OCI-LY1 (cell line): ENCODE results near the gene PRKCA.

Experiments
- H2AFZ ChIP-seq: fragments of 200-600 bp; sonication (generic), shearing (Covaris generic); 2 replicates; pipeline ENCODE4 v1.6.0; 2014; ENCODE audit warnings: antibody characterized with exemption, mild to moderate bottlenecking, low read length
- H3F3A ChIP-seq: fragments of 200-600 bp; sonication (generic), shearing (Covaris generic); 2 replicates; pipeline ENCODE4 v1.6.0; 2014; ENCODE audit warnings: mild to moderate bottlenecking, antibody characterized with exemption, low read length, moderate library complexity; ENCODE audit not compliant: insufficient read depth
- H3K27ac ChIP-seq: fragments of 200-600 bp; sonication (generic); 2 replicates; pipeline ENCODE4 v1.5.1; 2014; ENCODE audit warnings: low read length, mixed run types, mild to moderate bottlenecking, low read depth; ENCODE audit not compliant: poor library complexity, severe bottlenecking
- H3K27me3 ChIP-seq: fragments of 200-600 bp; sonication (generic); 2 replicates; pipeline ENCODE4 v1.6.0; 2014; ENCODE audit warnings: antibody characterized with exemption, mild to moderate bottlenecking, low read length, moderate library complexity; ENCODE audit not compliant: insufficient read depth
- H3K36me3 ChIP-seq: fragments of 200-600 bp; sonication (generic); 2 replicates; pipeline ENCODE4 v1.6.1; 2014; ENCODE audit warnings: mild to moderate bottlenecking, antibody characterized with exemption, low read length, moderate library complexity, mixed read lengths; ENCODE audit not compliant: insufficient read depth
- H3K4me1 ChIP-seq: fragments of 200-600 bp; sonication (generic); 2 replicates; pipeline ENCODE4 v1.5.1; 2014; ENCODE audit warnings: mild to moderate bottlenecking, low read length, moderate library complexity; ENCODE audit not compliant: insufficient read depth, severe bottlenecking
- H3K4me2 ChIP-seq: fragments of 200-600 bp; sonication (generic), shearing (Covaris generic); 2 replicates; pipeline ENCODE4 v1.6.1; 2014; ENCODE audit warnings: low read length
- H3K4me3 ChIP-seq: fragments of 200-600 bp; sonication (generic); 2 replicates; pipeline ENCODE4 v1.5.1; 2014; ENCODE audit warnings: low read length, low read depth, mild to moderate bottlenecking, mixed read lengths; ENCODE audit not compliant: poor library complexity, severe bottlenecking
- H3K79me2 ChIP-seq: fragments of 200-600 bp; shearing (Covaris generic); 2 replicates; pipeline ENCODE4 v1.6.1; 2016; ENCODE audit warnings: mixed run types, low read length, mixed read lengths; ENCODE audit not compliant: insufficient read depth
- H3K9ac ChIP-seq: fragments of 200-600 bp; sonication (generic), shearing (Covaris generic); 2 replicates; pipeline ENCODE4 v1.6.1; 2014; ENCODE audit warnings: mild to moderate bottlenecking, low read length, mixed read lengths
- H3K9me2 ChIP-seq: fragments of 200-600 bp; sonication (generic), shearing (Covaris generic); 2 replicates; pipeline ENCODE4 v1.6.1; 2014; ENCODE audit warnings: low read depth, mild to moderate bottlenecking, low read length, mixed read lengths
- H3K9me3 ChIP-seq: fragments of 200-600 bp; shearing (Covaris generic); 2 replicates; pipeline ENCODE4 v1.6.1; 2014; ENCODE audit warnings: low read length, mixed read lengths
- H4K20me1 ChIP-seq: fragments of 200-600 bp; sonication (generic), shearing (Covaris generic); 2 replicates; pipeline ENCODE4 v1.6.0; 2016; ENCODE audit warnings: mild to moderate bottlenecking, low read length; ENCODE audit not compliant: insufficient read depth
- EZH2 ChIP-seq: fragments of 200-600 bp; sonication (generic), shearing (Covaris generic); IDR thresholded peaks from 2 replicates; pipeline ENCODE4 v1.8.0; 2017; ENCODE audit warnings: borderline replicate concordance, mixed run types, mild to moderate bottlenecking, antibody characterized with exemption, low read length, moderate library complexity, mixed read lengths
- TF ChIP-seq, protein P1 (sequence below): fragments of 200-600 bp; sonication (generic), shearing (Covaris generic); IDR thresholded peaks from 2 replicates; pipeline ENCODE4 v1.5.1; 2017; ENCODE audit warnings: mild to moderate bottlenecking, antibody characterized with exemption, low read length, moderate library complexity, mixed read lengths

Gene PRKCA

DNA sequence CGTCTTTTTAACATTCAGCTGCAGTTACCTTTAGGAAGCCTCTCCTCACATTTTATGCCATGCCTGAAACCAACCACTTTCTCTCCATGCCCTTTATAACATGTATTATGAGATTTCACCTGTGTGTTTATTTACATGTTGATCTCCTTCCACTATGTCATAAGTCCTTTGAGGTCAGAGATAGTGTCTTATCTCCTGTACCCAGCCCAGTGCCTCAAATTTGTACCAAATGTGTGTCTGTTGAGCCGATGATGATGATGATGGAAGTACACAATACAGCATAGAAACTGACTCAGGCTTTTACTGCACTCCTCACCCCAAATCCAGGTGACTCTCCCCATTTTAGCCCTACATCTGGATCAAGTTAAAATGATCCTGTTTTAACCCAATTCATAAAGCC, 353.0 kb downstream of the PRKCA start:
- Histone ChIP-seq H3K9me2 (no peaks in the 10 kb centered on the region), H3K9me3 (peaks cover 5% of the 10 kb centered on the region; the same call in 1 of the 2 replicates), H4K20me1 (no peaks in the 10 kb centered on the region), H3K4me3 (no peak overlapping the region), H3F3A (no peaks in the 10 kb centered on the region), H3K79me2 (no peaks in the 10 kb centered on the region), H3K9ac (no peak overlapping the region), H3K36me3 (peaks cover 8% of the 10 kb centered on the region; the same call in 1 of the 2 replicates), H3K4me1 (no peaks in the 10 kb centered on the region), H3K4me2 (no peak overlapping the region), H3K27me3 (no peaks in the 10 kb centered on the region), H3K27ac (no peak overlapping the region), H2AFZ (no peak overlapping the region)
- TF ChIP-seq EZH2 = no peak
- TF ChIP-seq, protein P1, sequence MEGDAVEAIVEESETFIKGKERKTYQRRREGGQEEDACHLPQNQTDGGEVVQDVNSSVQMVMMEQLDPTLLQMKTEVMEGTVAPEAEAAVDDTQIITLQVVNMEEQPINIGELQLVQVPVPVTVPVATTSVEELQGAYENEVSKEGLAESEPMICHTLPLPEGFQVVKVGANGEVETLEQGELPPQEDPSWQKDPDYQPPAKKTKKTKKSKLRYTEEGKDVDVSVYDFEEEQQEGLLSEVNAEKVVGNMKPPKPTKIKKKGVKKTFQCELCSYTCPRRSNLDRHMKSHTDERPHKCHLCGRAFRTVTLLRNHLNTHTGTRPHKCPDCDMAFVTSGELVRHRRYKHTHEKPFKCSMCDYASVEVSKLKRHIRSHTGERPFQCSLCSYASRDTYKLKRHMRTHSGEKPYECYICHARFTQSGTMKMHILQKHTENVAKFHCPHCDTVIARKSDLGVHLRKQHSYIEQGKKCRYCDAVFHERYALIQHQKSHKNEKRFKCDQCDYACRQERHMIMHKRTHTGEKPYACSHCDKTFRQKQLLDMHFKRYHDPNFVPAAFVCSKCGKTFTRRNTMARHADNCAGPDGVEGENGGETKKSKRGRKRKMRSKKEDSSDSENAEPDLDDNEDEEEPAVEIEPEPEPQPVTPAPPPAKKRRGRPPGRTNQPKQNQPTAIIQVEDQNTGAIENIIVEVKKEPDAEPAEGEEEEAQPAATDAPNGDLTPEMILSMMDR = no peak

DNA sequence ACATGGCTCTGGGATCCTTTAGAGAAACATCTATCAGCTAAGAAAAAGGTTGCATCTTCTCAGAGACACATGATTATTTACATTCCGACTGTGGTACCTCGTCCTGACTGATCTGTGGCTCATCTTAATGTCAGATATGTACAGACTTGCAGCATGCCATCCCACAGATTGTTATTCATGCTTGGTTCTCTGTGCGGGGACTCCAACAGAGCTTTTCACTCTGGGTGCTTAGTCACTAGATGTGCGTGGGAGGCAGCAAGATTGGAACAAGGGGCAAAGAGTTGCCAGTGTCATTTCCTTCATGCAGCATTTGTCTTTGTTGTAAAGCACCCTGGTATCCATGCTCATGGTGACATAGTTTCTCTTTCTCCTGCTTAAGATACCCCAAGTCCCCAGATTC, 353.4 kb downstream of the PRKCA start:
- Histone ChIP-seq H3K79me2 (no peaks in the 10 kb centered on the region), H3K9ac (no peak overlapping the region), H3K4me1 (no peaks in the 10 kb centered on the region), H3K27ac (no peak overlapping the region), H2AFZ (no peak overlapping the region), H3K4me2 (no peak overlapping the region), H3K36me3 (peaks cover 8% of the 10 kb centered on the region; the same call in 1 of the 2 replicates), H4K20me1 (no peaks in the 10 kb centered on the region), H3K9me2 (no peaks in the 10 kb centered on the region), H3K4me3 (no peak overlapping the region), H3K27me3 (no peaks in the 10 kb centered on the region), H3K9me3 (peaks cover 5% of the 10 kb centered on the region; the same call in 1 of the 2 replicates), H3F3A (no peaks in the 10 kb centered on the region)
- TF ChIP-seq EZH2 = no peak

DNA sequence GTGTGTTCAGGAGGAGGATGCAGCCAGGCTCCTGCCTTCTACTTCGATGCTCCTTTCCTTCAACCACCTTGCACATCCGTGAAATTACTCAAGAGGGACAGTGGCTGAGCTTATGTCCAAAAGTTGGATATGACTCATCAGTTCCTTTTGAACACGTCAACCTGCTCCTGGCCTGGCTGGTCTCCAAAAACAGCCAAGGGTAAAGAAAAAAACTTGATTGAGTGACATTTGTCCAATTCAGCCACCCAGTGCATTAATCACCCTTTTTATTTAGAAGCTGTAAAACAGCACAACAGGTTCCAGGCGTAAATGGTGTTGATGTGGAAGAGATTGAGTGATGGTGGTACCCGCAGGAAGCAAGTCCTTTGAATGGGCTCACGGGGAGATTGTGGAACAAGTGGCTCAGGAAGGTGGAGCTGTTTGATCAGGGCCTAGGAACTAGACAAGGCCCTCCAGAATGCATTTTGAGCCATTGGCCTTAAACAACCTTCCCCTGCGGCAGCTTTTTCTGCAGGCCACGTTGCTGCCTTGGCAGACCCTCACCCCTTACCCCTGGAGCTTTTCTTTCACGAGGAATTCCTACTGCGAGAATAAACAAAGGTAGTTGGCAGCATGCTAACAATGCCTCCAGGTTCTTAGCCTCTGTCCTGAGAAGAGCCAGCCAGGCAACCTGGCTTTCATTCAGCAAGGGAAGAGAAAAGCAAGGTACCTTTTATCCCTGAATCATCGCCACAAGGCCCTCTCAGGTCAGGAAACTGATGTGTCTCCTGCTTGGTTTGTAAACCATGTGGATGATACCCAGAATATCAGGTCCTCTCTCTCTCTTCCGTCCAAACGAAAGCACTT, 359.2 kb downstream of the PRKCA start:
- Histone ChIP-seq H3K27ac (no peak overlapping the region), H3K4me3 (no peak overlapping the region), H3K27me3 (no peaks in the 10 kb centered on the region), H3K4me1 (no peaks in the 10 kb centered on the region), H4K20me1 (no peaks in the 10 kb centered on the region), H3K9me3 (peaks cover 5% of the 10 kb centered on the region; the same call in 1 of the 2 replicates), H2AFZ (no peak overlapping the region), H3K79me2 (no peaks in the 10 kb centered on the region), H3K4me2 (no peak overlapping the region), H3K9ac (no peak overlapping the region), H3F3A (no peaks in the 10 kb centered on the region), H3K9me2 (no peaks in the 10 kb centered on the region), H3K36me3 (peaks cover 8% of the 10 kb centered on the region; the same call in 1 of the 2 replicates)
- TF ChIP-seq, protein P1 = no peak
- no peak for TF ChIP-seq EZH2
